Brain microvascular endothelial cell (primary cell): ENCODE data around the gene TASP1.

ENCODE experiments used
- DNase-seq: peaks from one replicate; pipeline ENCODE4 v3.0.0-alpha.2; 2020
- H3K27ac ChIP-seq: fragments of 250-450 bp; sonication (Bioruptor Pico); 2 replicates; pipeline ENCODE4 v1.5.1; 2020; ENCODE audit warnings: mild to moderate bottlenecking, moderate library complexity
- H3K27me3 ChIP-seq: fragments of 250-450 bp; sonication (Bioruptor Pico); replicated peaks from 2 replicates; pipeline ENCODE4 v1.5.1; 2020; ENCODE audit warnings: mild to moderate bottlenecking
- H3K36me3 ChIP-seq: fragments of 250-450 bp; sonication (Bioruptor Pico); replicated peaks from 2 replicates; pipeline ENCODE4 v1.5.1; 2020; ENCODE audit warnings: mild to moderate bottlenecking
- H3K4me3 ChIP-seq: 2 replicates; pipeline ENCODE4 v1.5.1; 2011; ENCODE audit warnings: low read depth, mild to moderate bottlenecking, control low read depth, low read length, moderate library complexity
- in situ Hi-C: cut with HindIII; loops from 2 replicates; pipeline ENCODE4 v1.10.0; 2017; ENCODE audit warnings: low sequenced_read_pairs, low pct_ligation_motif_present
- TF ChIP-seq, protein P1 (sequence below): IDR thresholded peaks from 2 replicates; pipeline ENCODE4 v1.5.1; 2011; ENCODE audit warnings: low read depth, mild to moderate bottlenecking, moderate library complexity, low read length, control low read depth, inconsistent platforms; ENCODE audit errors: missing control alignments

Gene TASP1

DNA sequence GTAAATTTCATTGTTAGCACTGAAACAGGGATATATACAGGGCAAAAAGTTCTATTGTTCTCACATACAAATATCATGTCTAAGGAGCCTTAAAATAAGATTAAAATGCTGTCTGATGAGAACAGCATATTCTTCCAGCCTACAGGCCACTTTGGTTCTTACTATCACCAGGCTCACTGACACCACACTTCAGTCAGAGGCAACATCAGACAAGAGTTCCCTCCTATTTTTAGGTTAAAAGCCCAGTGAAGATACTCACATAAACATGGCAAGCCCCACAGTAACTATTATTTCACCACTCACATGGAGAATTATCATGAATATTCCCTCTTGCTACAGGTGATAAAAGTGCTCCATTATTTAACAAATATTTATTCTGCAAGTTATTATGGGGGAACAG is 241.9 kb downstream of the TASP1 start:
- no peaks in the 10 kb centered on the region for H3K36me3 ChIP-seq
- H3K27me3 ChIP-seq = no peaks in the 10 kb centered on the region
- no peak overlapping the region for H3K27ac ChIP-seq
- no peak overlapping the region for H3K4me3 ChIP-seq
- DNase-seq = no peak
- TF ChIP-seq, protein P1, sequence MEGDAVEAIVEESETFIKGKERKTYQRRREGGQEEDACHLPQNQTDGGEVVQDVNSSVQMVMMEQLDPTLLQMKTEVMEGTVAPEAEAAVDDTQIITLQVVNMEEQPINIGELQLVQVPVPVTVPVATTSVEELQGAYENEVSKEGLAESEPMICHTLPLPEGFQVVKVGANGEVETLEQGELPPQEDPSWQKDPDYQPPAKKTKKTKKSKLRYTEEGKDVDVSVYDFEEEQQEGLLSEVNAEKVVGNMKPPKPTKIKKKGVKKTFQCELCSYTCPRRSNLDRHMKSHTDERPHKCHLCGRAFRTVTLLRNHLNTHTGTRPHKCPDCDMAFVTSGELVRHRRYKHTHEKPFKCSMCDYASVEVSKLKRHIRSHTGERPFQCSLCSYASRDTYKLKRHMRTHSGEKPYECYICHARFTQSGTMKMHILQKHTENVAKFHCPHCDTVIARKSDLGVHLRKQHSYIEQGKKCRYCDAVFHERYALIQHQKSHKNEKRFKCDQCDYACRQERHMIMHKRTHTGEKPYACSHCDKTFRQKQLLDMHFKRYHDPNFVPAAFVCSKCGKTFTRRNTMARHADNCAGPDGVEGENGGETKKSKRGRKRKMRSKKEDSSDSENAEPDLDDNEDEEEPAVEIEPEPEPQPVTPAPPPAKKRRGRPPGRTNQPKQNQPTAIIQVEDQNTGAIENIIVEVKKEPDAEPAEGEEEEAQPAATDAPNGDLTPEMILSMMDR = no peak
- in situ Hi-C loops = no loop called here

DNA sequence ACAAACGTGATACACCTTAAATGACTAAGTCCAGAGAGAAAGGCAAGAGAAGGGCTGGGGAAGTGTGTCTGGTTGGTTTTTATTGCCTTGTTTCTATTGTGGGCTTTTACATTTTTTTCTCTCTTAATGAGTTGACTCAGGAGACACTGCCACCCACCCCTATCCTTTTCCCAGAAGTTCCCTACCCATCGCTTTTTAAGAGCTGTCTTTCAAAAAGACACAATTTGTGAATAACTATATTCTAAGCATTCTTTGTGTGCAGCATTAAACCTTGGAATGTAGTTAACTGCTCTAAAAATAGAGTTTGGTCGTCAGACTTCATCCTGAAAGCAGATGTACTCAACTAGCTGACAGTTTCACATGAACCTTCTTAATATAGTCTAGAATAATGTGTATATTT is 242.7 kb downstream of the TASP1 start:
- H3K27me3 ChIP-seq = no peaks in the 10 kb centered on the region
- no peak overlapping the region for H3K4me3 ChIP-seq
- no peak for DNase-seq
- in situ Hi-C loops = no loop called here
- TF ChIP-seq, protein P1 = no peak
- H3K27ac ChIP-seq = no peak overlapping the region
- H3K36me3 ChIP-seq = no peaks in the 10 kb centered on the region

DNA sequence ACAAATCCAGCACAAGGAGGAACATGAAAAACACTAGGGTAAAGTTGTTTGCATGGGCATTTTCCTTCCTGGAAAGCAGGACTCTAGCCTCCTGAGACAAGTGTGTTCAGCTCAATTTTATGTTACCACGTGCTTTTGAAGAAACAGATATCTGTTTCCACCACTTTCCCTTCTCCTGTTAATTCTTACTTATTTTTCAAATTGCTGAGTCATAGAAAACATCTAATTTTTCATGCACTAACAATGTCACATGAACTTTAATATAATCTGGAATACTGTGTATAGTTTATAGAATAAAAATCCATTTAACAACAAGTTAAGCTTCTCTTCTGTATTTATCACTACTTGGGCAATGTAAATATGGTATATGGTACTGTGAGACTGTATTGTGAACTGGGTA is 243.5 kb downstream of the TASP1 start:
- H3K36me3 ChIP-seq = no peaks in the 10 kb centered on the region
- TF ChIP-seq, protein P1 = no peak
- no peak overlapping the region for H3K27ac ChIP-seq
- H3K4me3 ChIP-seq = no peak overlapping the region
- no peaks in the 10 kb centered on the region for H3K27me3 ChIP-seq
- no peak for DNase-seq
- in situ Hi-C loops = no loop called here

DNA sequence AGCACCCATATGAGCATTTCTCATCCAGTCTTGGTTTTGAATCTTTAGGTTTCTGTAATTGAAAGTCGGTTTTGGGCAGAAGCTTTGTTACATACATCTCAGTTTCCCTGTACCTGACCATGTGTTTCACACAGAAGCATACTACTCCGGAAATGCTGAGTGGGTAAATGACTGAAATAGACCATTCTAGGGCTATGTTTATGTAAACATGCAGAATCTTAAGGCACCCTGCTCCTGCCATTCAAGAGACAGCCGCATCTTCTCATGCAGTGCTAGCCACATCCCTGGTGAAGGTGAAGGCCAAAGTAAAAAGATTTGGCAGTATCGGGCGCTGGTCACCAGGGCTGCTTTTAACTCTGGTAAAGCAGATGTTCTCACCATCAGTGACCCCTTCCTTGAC is 246.3 kb downstream of the TASP1 start:
- no peaks in the 10 kb centered on the region for H3K36me3 ChIP-seq
- H3K27me3 ChIP-seq = no peaks in the 10 kb centered on the region
- DNase-seq = no peak
- in situ Hi-C loops = no loop called here
- TF ChIP-seq, protein P1 = no peak
- H3K27ac ChIP-seq = no peak overlapping the region
- no peak overlapping the region for H3K4me3 ChIP-seq

DNA sequence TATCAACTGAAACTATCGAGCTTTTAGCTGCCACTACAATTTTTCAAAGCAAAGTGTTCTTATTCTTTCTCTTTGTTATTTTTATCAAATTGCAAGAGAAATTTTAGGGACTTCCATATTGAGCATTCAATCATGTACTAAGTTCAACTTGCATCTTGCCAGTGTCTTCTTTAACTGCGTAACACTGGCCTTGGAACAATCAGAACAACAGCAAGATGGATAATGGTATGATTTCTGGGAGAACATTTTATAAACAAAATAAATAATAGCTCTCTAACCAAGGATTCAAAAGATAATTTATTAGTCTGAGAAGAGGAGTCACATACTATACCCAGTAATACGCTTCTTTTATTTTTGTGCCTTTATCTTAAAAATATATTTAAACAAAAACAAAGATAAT is 249.6 kb downstream of the TASP1 start:
- no peaks in the 10 kb centered on the region for H3K27me3 ChIP-seq
- no peak overlapping the region for H3K4me3 ChIP-seq
- no peaks in the 10 kb centered on the region for H3K36me3 ChIP-seq
- TF ChIP-seq, protein P1 = no peak
- DNase-seq = no peak
- in situ Hi-C loops = no loop called here
- H3K27ac ChIP-seq = no peak overlapping the region

DNA sequence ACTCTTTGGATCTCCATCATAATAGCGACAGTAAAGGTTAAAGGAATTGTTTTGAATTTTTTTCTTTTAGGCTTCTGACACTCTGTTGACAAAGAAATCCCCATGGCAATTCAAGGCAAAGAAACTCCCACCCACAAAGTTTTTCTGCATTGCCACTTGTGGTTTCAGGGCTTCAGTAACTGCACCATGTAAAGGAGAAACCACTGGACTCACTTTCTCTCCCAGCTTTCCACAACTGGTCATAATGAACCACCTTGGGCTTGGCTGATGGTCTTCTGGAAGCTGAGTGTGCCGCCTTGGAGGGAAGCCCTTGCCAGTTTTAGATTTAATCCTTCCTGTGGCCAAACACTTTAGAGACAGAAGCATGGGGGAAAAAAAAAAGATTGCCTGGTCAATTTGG is 254.6 kb downstream of the TASP1 start:
- H3K27me3 ChIP-seq = no peaks in the 10 kb centered on the region
- no peak for DNase-seq
- in situ Hi-C loops = no loop called here
- TF ChIP-seq, protein P1 = no peak
- no peak overlapping the region for H3K27ac ChIP-seq
- H3K36me3 ChIP-seq = no peaks in the 10 kb centered on the region
- no peak overlapping the region for H3K4me3 ChIP-seq
